ENCODE data around the gene MPEG1.

- TF ChIP-seq POLR2A (IDR thresholded peaks at IDR 0.05; ENCODE audit: low read length) (no peak), GATA1 (IDR thresholded peaks at IDR 0.05; ENCODE audit: low read depth, low read length) (no peak)
These were observed 505 bp downstream of the MPEG1 start for GRCh38 chr11:59212222-59212621.
